NT2/D1 (cell line): Measurements from ENCODE around the gene TMUB1.

ENCODE experiments used
- SUZ12 ChIP-seq: IDR thresholded peaks from 2 replicates; pipeline ENCODE4 v1.6.1; 2011; ENCODE audit not compliant: insufficient read length, insufficient read depth; ENCODE audit errors: extremely low read depth
- YY1 ChIP-seq: IDR thresholded peaks from 2 replicates; pipeline ENCODE4 v1.6.1; 2011; ENCODE audit not compliant: insufficient read length, insufficient read depth
- ZNF274 ChIP-seq: IDR thresholded peaks from 2 replicates; pipeline ENCODE4 v1.6.1; 2011; ENCODE audit warnings: mild to moderate bottlenecking, low read depth, low read length

DNA sequence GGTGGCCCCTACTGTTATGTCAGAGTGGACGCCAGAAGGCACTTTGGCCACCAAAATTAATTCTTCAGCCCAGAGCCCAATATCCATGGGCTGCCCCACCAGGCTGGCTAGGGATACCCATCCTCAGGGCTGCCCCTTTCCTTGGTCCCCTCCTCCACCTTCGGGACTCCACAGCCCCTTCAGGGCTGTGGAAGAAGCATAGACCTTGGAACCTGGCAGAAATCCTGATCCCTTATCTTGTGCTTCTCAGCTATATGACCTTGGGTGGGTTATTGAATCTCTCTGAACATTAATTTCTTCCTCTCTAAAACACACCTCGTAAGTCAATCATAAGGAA lies 499 bp upstream of the TMUB1 start:
- no peak for TF ChIP-seq ZNF274
- TF ChIP-seq YY1, result no peak
- TF ChIP-seq SUZ12, result no peak
